ENCODE results near the gene UBE2E1.
"Not testable (repeated sequence)": the region's sequence is repeated elsewhere in the genome, so short reads cannot be mapped to it uniquely, and the experiment has no call there.

UBE2E1 gene

GRCh38 chr3:23876923-23877322 is 71.2 kb downstream of the UBE2E1 start:
- in situ Hi-C loops (cut with MboI; ENCODE audit: low sequenced_read_pairs), result no loop called here

- in situ Hi-C loops (cut with MboI; ENCODE audit: low sequenced_read_pairs), result no loop called here
Measured at GRCh38 chr3:23877329-23877980, 71.7 kb downstream of the UBE2E1 start.

GRCh38 chr3:23879485-23879884 is 73.7 kb downstream of the UBE2E1 start:
- in situ Hi-C loops (cut with MboI; ENCODE audit: low sequenced_read_pairs), result no loop called here

- in situ Hi-C loops (cut with MboI; ENCODE audit: low sequenced_read_pairs), result no loop called here
Measured at GRCh38 chr3:23880703-23881339, 75.1 kb downstream of the UBE2E1 start.

- in situ Hi-C loops (cut with MboI; ENCODE audit: low sequenced_read_pairs), result not testable (repeated sequence)
Measured at GRCh38 chr3:23881993-23882392, 76.2 kb downstream of the UBE2E1 start.

GRCh38 chr3:23882487-23882918 is 76.7 kb downstream of the UBE2E1 start:
- in situ Hi-C loops (cut with MboI; ENCODE audit: low sequenced_read_pairs), result no loop called here

GRCh38 chr3:23884481-23884880 is 78.7 kb downstream of the UBE2E1 start:
- in situ Hi-C loops (cut with MboI; ENCODE audit: low sequenced_read_pairs), result no loop called here

- in situ Hi-C loops (cut with MboI; ENCODE audit: low sequenced_read_pairs), result no loop called here
Measured at GRCh38 chr3:23885210-23885609, 79.5 kb downstream of the UBE2E1 start.

- in situ Hi-C loops (cut with MboI; ENCODE audit: low sequenced_read_pairs), result no loop called here
Measured at GRCh38 chr3:23886311-23886710, 80.6 kb downstream of the UBE2E1 start.

GRCh38 chr3:23888617-23889228 is 83.0 kb downstream of the UBE2E1 start:
- in situ Hi-C loops (cut with MboI; ENCODE audit: low sequenced_read_pairs), result no loop called here

GRCh38 chr3:23889386-23889785 is 83.6 kb downstream of the UBE2E1 start:
- in situ Hi-C loops (cut with MboI; ENCODE audit: low sequenced_read_pairs), result no loop called here

- in situ Hi-C loops (cut with MboI; ENCODE audit: low sequenced_read_pairs), result no loop called here
Measured at GRCh38 chr3:23889950-23890349, 84.2 kb downstream of the UBE2E1 start.

- in situ Hi-C loops (cut with MboI; ENCODE audit: low sequenced_read_pairs), result no loop called here
Measured at GRCh38 chr3:23894254-23895061, 88.7 kb downstream of the UBE2E1 start.

GRCh38 chr3:23895181-23895580 is 89.4 kb downstream of the UBE2E1 start:
- in situ Hi-C loops (cut with MboI; ENCODE audit: low sequenced_read_pairs), result no loop called here

- in situ Hi-C loops (cut with MboI; ENCODE audit: low sequenced_read_pairs), result no loop called here
Measured at GRCh38 chr3:23900744-23901143, 95.0 kb downstream of the UBE2E1 start.

GRCh38 chr3:23904545-23904944 is 98.8 kb downstream of the UBE2E1 start:
- in situ Hi-C loops (cut with MboI; ENCODE audit: low sequenced_read_pairs), result no loop called here

GRCh38 chr3:23909341-23909740 is 103.6 kb downstream of the UBE2E1 start:
- in situ Hi-C loops (cut with MboI; ENCODE audit: low sequenced_read_pairs), result no loop called here

- in situ Hi-C loops (cut with MboI; ENCODE audit: low sequenced_read_pairs), result no loop called here
Measured at GRCh38 chr3:23911397-23911796, 105.6 kb downstream of the UBE2E1 start.

- in situ Hi-C loops (cut with MboI; ENCODE audit: low sequenced_read_pairs), result not testable (repeated sequence)
Measured at GRCh38 chr3:23912335-23912734, 106.6 kb downstream of the UBE2E1 start.

GRCh38 chr3:23913182-23913581 is 107.4 kb downstream of the UBE2E1 start:
- in situ Hi-C loops (cut with MboI; ENCODE audit: low sequenced_read_pairs), result no loop called here
